ENCODE results near the gene KIRREL3.

DNA sequence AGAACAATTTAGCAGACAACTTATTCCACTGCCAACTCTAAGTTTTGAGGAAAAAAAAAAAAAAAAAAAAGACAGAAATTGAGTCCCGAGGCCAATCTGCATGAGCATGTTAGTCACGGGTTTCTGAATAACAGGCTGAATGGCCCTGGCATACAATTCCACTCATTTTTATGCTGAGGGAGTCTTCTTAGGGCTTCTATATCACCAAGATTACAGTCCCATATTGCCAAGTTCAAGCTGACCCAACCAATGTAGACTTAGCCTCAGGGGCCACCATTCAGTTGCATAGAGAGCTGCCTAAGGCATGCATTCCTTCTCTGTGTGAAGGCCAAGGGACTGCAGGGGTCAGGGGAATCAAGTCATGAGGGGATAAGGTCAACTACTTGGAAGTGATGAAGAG, 27.5 kb downstream of the KIRREL3 start:
- TF ChIP-seq, protein P1, sequence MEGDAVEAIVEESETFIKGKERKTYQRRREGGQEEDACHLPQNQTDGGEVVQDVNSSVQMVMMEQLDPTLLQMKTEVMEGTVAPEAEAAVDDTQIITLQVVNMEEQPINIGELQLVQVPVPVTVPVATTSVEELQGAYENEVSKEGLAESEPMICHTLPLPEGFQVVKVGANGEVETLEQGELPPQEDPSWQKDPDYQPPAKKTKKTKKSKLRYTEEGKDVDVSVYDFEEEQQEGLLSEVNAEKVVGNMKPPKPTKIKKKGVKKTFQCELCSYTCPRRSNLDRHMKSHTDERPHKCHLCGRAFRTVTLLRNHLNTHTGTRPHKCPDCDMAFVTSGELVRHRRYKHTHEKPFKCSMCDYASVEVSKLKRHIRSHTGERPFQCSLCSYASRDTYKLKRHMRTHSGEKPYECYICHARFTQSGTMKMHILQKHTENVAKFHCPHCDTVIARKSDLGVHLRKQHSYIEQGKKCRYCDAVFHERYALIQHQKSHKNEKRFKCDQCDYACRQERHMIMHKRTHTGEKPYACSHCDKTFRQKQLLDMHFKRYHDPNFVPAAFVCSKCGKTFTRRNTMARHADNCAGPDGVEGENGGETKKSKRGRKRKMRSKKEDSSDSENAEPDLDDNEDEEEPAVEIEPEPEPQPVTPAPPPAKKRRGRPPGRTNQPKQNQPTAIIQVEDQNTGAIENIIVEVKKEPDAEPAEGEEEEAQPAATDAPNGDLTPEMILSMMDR (IDR thresholded peaks at IDR 0.05): no peak
- TF ChIP-seq POLR2A (IDR thresholded peaks at IDR 0.05): no peak
